ENCODE data around the gene RHBDL1.
"Not testable (repeated sequence)": the region's sequence is repeated elsewhere in the genome, so short reads cannot be mapped to it uniquely, and the experiment has no call there.

RHBDL1 gene

DNA sequence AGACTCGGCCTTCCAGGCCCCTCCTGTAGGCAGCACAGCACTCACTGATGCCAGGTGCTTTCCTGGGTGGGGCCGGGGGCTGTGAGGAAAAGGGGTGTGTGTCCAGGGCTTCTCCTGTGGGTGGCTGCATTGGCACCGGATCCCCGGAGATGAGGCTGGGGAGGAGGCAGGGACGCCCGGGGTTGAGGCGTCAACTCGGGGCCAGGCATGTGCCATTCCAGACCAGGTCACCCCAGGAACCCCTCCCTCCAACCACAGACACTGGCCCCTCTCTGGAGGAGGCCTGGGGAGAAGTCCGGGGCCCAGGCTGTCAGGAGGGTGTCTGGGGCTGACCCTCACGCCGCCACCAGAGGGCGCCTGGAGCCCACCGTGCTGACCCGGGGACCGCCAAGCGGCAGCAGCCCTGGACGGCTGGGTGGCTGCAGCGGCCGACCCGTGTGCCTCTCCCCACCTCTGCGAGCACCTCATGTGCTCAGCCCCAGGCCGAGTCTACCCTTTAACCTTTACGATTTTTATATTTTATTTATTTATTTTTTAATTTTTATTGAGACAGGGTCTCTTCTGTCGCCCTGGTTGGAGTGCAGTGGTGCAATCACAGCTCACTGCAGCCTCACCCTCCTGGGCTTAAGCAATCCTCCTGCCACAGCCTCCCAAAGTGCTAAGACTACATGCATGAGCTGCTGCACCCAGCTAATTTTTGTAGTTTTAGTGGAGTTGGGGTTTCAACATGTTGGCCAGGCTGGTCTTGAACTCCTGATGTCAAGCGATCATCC is 36.3 kb downstream of the RHBDL1 start:
- H3K4me1 ChIP-seq (ENCODE audit: control insufficient read depth, low read length), result peaks cover 24% of the 10 kb centered on the region
- H3K9me2 ChIP-seq (replicated peaks; ENCODE audit: control insufficient read depth, low read length), result no peaks in the 10 kb centered on the region
- no peak overlapping the region for H3K4me3 ChIP-seq (ENCODE audit: low read length)
- H3K27me3 ChIP-seq (ENCODE audit: control insufficient read depth, low read length), result peaks cover 46% of the 10 kb centered on the region
- 0 out of 2 replicates have a peak, but pooled peaks cover 2% of the 10 kb centered on the region for H3F3A ChIP-seq (ENCODE audit: control insufficient read depth, insufficient read depth)
- 0 out of 2 replicates have a peak, but pooled peaks cover 2% of the 10 kb centered on the region for H3K79me2 ChIP-seq (ENCODE audit: control insufficient read depth, low read length)
- peaks cover 8% of the 10 kb centered on the region; the same call in 1 of the 2 replicates for H4K20me1 ChIP-seq (ENCODE audit: control insufficient read depth, insufficient read depth, low read depth, low read length)
- H3K27ac ChIP-seq (ENCODE audit: low read depth, low read length), result no peak overlapping the region
- no peaks in the 10 kb centered on the region for H3K36me3 ChIP-seq (ENCODE audit: control insufficient read depth, low read length)
- TF ChIP-seq, protein P1, sequence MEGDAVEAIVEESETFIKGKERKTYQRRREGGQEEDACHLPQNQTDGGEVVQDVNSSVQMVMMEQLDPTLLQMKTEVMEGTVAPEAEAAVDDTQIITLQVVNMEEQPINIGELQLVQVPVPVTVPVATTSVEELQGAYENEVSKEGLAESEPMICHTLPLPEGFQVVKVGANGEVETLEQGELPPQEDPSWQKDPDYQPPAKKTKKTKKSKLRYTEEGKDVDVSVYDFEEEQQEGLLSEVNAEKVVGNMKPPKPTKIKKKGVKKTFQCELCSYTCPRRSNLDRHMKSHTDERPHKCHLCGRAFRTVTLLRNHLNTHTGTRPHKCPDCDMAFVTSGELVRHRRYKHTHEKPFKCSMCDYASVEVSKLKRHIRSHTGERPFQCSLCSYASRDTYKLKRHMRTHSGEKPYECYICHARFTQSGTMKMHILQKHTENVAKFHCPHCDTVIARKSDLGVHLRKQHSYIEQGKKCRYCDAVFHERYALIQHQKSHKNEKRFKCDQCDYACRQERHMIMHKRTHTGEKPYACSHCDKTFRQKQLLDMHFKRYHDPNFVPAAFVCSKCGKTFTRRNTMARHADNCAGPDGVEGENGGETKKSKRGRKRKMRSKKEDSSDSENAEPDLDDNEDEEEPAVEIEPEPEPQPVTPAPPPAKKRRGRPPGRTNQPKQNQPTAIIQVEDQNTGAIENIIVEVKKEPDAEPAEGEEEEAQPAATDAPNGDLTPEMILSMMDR (IDR thresholded peaks at IDR 0.05; ENCODE audit: low read depth, low read length, poor library complexity, severe bottlenecking), result peak; percentile 85
- TF ChIP-seq EZH2phosphoT487 (IDR thresholded peaks at IDR 0.05; ENCODE audit: borderline replicate concordance, low read length), result no peak
- H3K4me2 ChIP-seq (ENCODE audit: low read length), result no peak overlapping the region
- no peaks in the 10 kb centered on the region for H3K9me3 ChIP-seq (ENCODE audit: control insufficient read depth, insufficient read depth, low read length)

DNA sequence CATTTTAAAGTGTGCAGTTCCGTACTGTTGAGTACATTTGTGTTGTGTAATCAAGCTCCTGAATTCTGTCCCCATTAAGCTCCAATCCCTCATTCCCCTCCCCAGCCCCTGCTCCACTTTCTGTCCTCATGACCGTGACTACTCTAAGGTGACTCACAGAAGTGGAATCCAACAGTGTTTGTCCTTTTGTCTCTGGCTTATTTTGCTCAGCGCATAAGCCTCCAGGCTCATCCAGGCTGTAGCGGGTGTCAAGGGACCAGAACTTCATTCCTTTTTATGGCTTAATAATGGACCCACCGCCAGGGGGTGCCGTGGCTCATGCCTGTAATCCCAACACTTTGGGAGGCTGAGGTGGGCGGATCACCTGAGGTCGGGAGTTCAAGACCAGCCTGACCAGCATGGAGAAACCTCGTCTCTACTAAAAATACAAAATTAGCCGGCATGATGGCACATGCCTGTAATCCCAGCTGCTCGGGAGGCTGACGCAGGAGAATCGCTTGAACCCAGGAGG is 37.3 kb downstream of the RHBDL1 start:
- not testable (repeated sequence) for H4K20me1 ChIP-seq (ENCODE audit: control insufficient read depth, insufficient read depth, low read depth, low read length); H3F3A ChIP-seq (ENCODE audit: control insufficient read depth, insufficient read depth); H3K36me3 ChIP-seq (ENCODE audit: control insufficient read depth, low read length); H3K4me2 ChIP-seq (ENCODE audit: low read length); H3K27ac ChIP-seq (ENCODE audit: low read depth, low read length); H3K9me2 ChIP-seq (replicated peaks; ENCODE audit: control insufficient read depth, low read length); H3K79me2 ChIP-seq (ENCODE audit: control insufficient read depth, low read length); H3K9me3 ChIP-seq (ENCODE audit: control insufficient read depth, insufficient read depth, low read length); H3K4me3 ChIP-seq (ENCODE audit: low read length)
- Histone ChIP-seq H3K27me3 (ENCODE audit: control insufficient read depth, low read length) (peaks cover 40% of the 10 kb centered on the region), H3K4me1 (ENCODE audit: control insufficient read depth, low read length) (peaks cover 24% of the 10 kb centered on the region)
- TF ChIP-seq, protein P1 (IDR thresholded peaks at IDR 0.05; ENCODE audit: low read depth, low read length, poor library complexity, severe bottlenecking), result peak; percentile 50

DNA sequence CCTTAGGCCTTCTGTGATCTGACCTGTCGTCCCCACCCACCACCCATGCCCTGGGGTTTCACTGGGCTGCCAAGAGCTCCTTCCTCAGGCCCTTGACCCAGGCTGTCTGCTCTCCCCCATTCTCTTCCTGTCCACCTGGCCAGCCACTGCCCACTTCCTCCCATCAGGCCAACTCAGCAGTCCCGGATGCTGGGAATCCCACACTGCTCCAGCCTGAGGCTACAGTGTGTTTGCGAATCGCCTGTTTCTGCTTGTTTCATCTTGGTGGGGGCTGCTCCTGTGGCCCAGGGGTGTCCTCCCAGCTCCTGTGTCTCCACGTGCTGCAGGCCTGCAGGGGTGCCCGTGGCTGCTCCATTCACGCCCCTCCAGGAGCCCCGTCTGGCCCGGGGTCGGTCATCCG is 38.6 kb downstream of the RHBDL1 start:
- H3F3A ChIP-seq (ENCODE audit: control insufficient read depth, insufficient read depth), result 0 out of 2 replicates have a peak, but pooled peaks cover 2% of the 10 kb centered on the region
- 0 out of 2 replicates have a peak, but pooled peaks cover 2% of the 10 kb centered on the region for H3K79me2 ChIP-seq (ENCODE audit: control insufficient read depth, low read length)
- no peak overlapping the region; the same call in 1 of the 2 replicates for H3K4me3 ChIP-seq (ENCODE audit: low read length)
- peaks cover 36% of the 10 kb centered on the region for H3K27me3 ChIP-seq (ENCODE audit: control insufficient read depth, low read length)
- no peaks in the 10 kb centered on the region for H3K9me3 ChIP-seq (ENCODE audit: control insufficient read depth, insufficient read depth, low read length)
- no peak overlapping the region for H3K27ac ChIP-seq (ENCODE audit: low read depth, low read length)
- TF ChIP-seq EZH2phosphoT487 (IDR thresholded peaks at IDR 0.05; ENCODE audit: borderline replicate concordance, low read length), result no peak
- TF ChIP-seq, protein P1 (IDR thresholded peaks at IDR 0.05; ENCODE audit: low read depth, low read length, poor library complexity, severe bottlenecking), result no peak
- peaks cover 8% of the 10 kb centered on the region; the same call in 1 of the 2 replicates for H4K20me1 ChIP-seq (ENCODE audit: control insufficient read depth, insufficient read depth, low read depth, low read length)
- no peaks in the 10 kb centered on the region for H3K9me2 ChIP-seq (replicated peaks; ENCODE audit: control insufficient read depth, low read length)
- H3K4me1 ChIP-seq (ENCODE audit: control insufficient read depth, low read length), result peaks cover 28% of the 10 kb centered on the region
- no peak overlapping the region for H3K4me2 ChIP-seq (ENCODE audit: low read length)
- no peaks in the 10 kb centered on the region for H3K36me3 ChIP-seq (ENCODE audit: control insufficient read depth, low read length)
